ENCODE results near the gene TRAPPC3L. TPM values are rescaled to one million over a fixed set of nuclear protein-coding genes. Genes with fewer than 3 reads are reported as not detected.

The TRAPPC3L gene
- total RNA-seq, 1 experiment from 2014 or later, result not detected

DNA sequence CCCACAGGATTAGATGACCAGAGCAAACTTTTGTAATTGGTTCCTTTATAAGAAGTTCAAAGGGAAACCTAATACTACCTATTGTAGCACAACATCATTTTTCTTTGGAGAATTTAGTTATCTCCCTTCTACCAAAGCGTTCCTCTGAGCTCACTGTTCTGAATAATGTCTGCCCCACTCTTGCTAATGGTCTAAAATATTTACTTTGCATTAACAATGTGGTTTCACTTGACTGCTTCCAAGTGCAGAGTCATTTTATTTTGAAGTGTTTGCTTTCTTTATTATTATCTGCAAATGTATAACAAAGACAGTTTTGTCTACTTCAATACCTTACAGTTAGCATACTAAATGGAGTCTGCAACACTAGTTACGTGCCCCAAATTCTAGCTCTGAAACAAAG lies 15.0 kb downstream of the TRAPPC3L start:
- no peak overlapping the region for H2BK120ac ChIP-seq (ENCODE audit: low read depth, low read length, poor library complexity, severe bottlenecking)
- Mint-ChIP-seq H3K9me3 (no peaks in the 10 kb centered on the region), H3K27me3 (ENCODE audit: low read depth) (no peaks in the 10 kb centered on the region), H3K36me3 (ENCODE audit: insufficient read depth in 1 of 3, low read depth in 3 of 3) (no peaks in the 10 kb centered on the region), H3K27ac (no peak overlapping the region), H3K4me3 (no peak overlapping the region), H3K4me1 (peaks cover 39% of the 10 kb centered on the region in 2 experiments)
- no peak overlapping the region for H4K8ac ChIP-seq (replicated peaks; ENCODE audit: insufficient read length, low read depth, low read length)
- WGBS (ENCODE audit: extremely low coverage, insufficient read length, low lambda C conversion rate), result no CpG with 5 or more reads among the region's 2 CpGs
- no peak overlapping the region for H3K14ac ChIP-seq (ENCODE audit: insufficient read depth, low read length)
- no peak overlapping the region for H3K23ac ChIP-seq (ENCODE audit: insufficient read length, low read depth, low read length)
- H3K79me2 ChIP-seq (ENCODE audit: insufficient read depth, low read length), result no peaks in the 10 kb centered on the region
- no peak overlapping the region for H3T11ph ChIP-seq (ENCODE audit: low read length)
- no peak overlapping the region for H4K5ac ChIP-seq (ENCODE audit: insufficient read length, low read depth, low read length)
- no peaks in the 10 kb centered on the region for H3K27me3 ChIP-seq (ENCODE audit: insufficient read depth, low read length)
- TF ChIP-seq, protein P1, sequence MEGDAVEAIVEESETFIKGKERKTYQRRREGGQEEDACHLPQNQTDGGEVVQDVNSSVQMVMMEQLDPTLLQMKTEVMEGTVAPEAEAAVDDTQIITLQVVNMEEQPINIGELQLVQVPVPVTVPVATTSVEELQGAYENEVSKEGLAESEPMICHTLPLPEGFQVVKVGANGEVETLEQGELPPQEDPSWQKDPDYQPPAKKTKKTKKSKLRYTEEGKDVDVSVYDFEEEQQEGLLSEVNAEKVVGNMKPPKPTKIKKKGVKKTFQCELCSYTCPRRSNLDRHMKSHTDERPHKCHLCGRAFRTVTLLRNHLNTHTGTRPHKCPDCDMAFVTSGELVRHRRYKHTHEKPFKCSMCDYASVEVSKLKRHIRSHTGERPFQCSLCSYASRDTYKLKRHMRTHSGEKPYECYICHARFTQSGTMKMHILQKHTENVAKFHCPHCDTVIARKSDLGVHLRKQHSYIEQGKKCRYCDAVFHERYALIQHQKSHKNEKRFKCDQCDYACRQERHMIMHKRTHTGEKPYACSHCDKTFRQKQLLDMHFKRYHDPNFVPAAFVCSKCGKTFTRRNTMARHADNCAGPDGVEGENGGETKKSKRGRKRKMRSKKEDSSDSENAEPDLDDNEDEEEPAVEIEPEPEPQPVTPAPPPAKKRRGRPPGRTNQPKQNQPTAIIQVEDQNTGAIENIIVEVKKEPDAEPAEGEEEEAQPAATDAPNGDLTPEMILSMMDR (conservative IDR thresholded peaks at IDR 0.05), result no peak
- no peaks in the 10 kb centered on the region for H4K20me1 ChIP-seq (ENCODE audit: control insufficient read depth, insufficient read depth, insufficient read length)
- no peak overlapping the region for H4K91ac ChIP-seq (ENCODE audit: insufficient read length, low read depth, low read length)
- no peaks in the 10 kb centered on the region for H3K23me2 ChIP-seq (ENCODE audit: insufficient read length, low read depth, low read length, poor library complexity, severe bottlenecking)
- H3K27ac ChIP-seq (ENCODE audit: insufficient read length, low read depth, low read length), result no peak overlapping the region
- no peak overlapping the region for H3K9ac ChIP-seq (ENCODE audit: extremely low read depth, insufficient read length, low read length)
- H2BK5ac ChIP-seq (ENCODE audit: insufficient read length, low read length), result no peak overlapping the region
- no peak for DNase-seq
- H3K79me1 ChIP-seq (ENCODE audit: insufficient read depth, low read depth, low read length, poor library complexity, severe bottlenecking), result no peaks in the 10 kb centered on the region
- H2BK12ac ChIP-seq (ENCODE audit: insufficient read length, low read depth, low read length), result no peak overlapping the region
- H2AFZ ChIP-seq (ENCODE audit: low read length), result no peak overlapping the region
- H2AK5ac ChIP-seq (ENCODE audit: insufficient read length, low read length), result no peak overlapping the region
- H2BK20ac ChIP-seq (ENCODE audit: low read depth, low read length, poor library complexity, severe bottlenecking), result no peak overlapping the region
- H3K18ac ChIP-seq (ENCODE audit: insufficient read length, low read depth, low read length), result no peak overlapping the region
- no peak overlapping the region for H2BK15ac ChIP-seq (ENCODE audit: low read depth, low read length)
- H3K9me3 ChIP-seq (ENCODE audit: control insufficient read depth, low read depth, low read length), result no peaks in the 10 kb centered on the region
- peaks cover 8% of the 10 kb centered on the region; the same call in 1 of the 2 replicates for H3K4me1 ChIP-seq (ENCODE audit: insufficient read depth, low read length)
- no peak overlapping the region for H3K56ac ChIP-seq (ENCODE audit: insufficient read length, low read depth, low read length)
- no peak overlapping the region for H3K4ac ChIP-seq (ENCODE audit: low read depth, low read length)
- no peak overlapping the region for H3K4me2 ChIP-seq (ENCODE audit: insufficient read depth, insufficient read length, low read length)

Measured in H9 (cell line).